Activated CD4-positive, alpha-beta memory T cell treated with anti-CD3 and anti-CD28 coated beads, Interleukin-2, amount 10 ng/mL, durations not matched to agents 7 days and 5 days (primary cell): Measurements from ENCODE around the gene TBCD. TPM values are rescaled to one million over a fixed set of nuclear protein-coding genes. Genes with fewer than 3 reads are reported as not detected.
A peak's percentile ranks its signal among the peaks of the same experiment; 100 is the strongest.
"Not testable (repeated sequence)": the region's sequence is repeated elsewhere in the genome, so short reads cannot be mapped to it uniquely, and the experiment has no call there.

ENCODE experiments used
- CTCF ChIA-PET: fragments of 350-600 bp; sonication (Branson Sonifier 250); formaldehyde crosslinking; loops from one replicate; lab custom pipeline; 2021; ENCODE audit warnings: antibody characterized with exemption, inconsistent platforms; lab: Charles Lee
- POLR2A ChIA-PET: fragments of 350-600 bp; sonication (Branson Sonifier 250); formaldehyde crosslinking; loops from one replicate; lab custom pipeline; 2021; ENCODE audit warnings: antibody characterized with exemption; lab: Charles Lee
- DNase-seq: peaks from one replicate; pipeline ENCODE4 v3.0.0-alpha.2; 2020
- H3K27ac Mint-ChIP-seq: one replicate; pipeline ENCODE4 v1.8.0; 2021; ENCODE audit warnings: mild to moderate bottlenecking, mixed read lengths
- H3K27me3 Mint-ChIP-seq: one replicate; pipeline ENCODE4 v1.8.0; 2021; ENCODE audit warnings: mixed read lengths
- H3K36me3 Mint-ChIP-seq: one replicate; pipeline ENCODE4 v1.8.0; 2021; ENCODE audit warnings: low read depth, mixed read lengths
- H3K4me1 Mint-ChIP-seq: one replicate; pipeline ENCODE4 v1.8.0; 2021; ENCODE audit warnings: mixed read lengths
- H3K4me3 Mint-ChIP-seq: one replicate; pipeline ENCODE4 v1.8.0; 2021; ENCODE audit warnings: mild to moderate bottlenecking, mixed read lengths
- H3K9me3 Mint-ChIP-seq: one replicate; pipeline ENCODE4 v1.8.0; 2021; ENCODE audit warnings: mixed read lengths
- total RNA-seq, 2 experiments: library from RNA; stranded (reverse); gene quantifications; one replicate each; pipeline ENCODE4 v1.2.3, GENCODE V29; 2021

The TBCD gene
- total RNA-seq, 2 experiments from 2014 or later, result 133 to 135 TPM

DNA sequence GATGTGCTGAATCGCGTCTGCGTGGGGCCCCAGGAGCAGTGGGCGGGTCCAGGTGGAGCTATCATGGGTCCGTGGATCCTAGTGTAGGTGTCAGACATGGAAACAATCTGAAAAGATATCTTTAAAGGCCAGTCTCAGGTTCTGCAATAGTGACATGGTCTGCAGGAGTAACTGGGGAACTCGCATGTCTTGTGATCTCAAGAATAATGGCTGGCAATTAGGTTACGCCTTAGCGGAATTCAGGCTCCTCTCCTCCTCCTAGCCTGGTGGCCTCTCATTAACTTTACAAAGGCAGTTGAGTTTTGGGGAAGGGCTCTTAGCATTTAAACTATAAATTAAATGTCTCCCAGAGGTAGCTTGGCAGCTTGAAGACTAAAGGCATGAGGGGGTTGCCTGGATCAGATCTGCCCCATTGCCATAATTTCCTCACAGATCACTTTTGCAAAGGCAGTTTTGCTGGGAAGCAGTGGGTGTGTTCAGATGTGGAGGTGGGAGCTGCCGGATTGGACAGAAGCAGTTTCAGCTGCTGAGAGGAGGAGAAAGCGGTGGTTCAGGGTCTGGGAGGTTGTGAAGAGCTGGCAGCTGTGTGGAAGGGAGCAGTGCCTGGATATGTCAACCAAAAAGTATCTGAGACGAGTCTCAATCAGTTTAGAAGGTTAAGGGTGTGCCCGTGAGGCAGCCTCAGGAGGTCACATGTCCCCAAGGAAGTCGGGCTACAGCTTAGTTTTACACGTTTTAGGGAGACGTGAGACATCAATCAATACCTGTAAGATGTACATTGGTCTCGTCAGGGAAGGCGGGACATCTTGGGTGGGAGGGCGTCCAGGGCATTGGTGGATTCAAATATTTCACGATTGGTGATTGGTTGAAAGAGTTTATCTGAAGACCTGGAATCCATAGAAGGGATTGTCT is 2.7 kb downstream of the TBCD start:
- Mint-ChIP-seq H3K4me3 (peak overlapping the region; percentile 39), H3K36me3 (peaks cover 11% of the 10 kb centered on the region), H3K9me3 (no peaks in the 10 kb centered on the region), H3K27me3 (peaks cover 2% of the 10 kb centered on the region), H3K4me1 (peaks cover 29% of the 10 kb centered on the region), H3K27ac (peak overlapping the region; percentile 23)
- POLR2A ChIA-PET, result interaction anchor here (1.8 kb wide), 1 partner anchor 38 kb away, joined by 9 read pairs; the partner anchor contains the start of gene FN3KRP
- peak; percentile 29 for DNase-seq
- CTCF ChIA-PET, result no interaction called here

DNA sequence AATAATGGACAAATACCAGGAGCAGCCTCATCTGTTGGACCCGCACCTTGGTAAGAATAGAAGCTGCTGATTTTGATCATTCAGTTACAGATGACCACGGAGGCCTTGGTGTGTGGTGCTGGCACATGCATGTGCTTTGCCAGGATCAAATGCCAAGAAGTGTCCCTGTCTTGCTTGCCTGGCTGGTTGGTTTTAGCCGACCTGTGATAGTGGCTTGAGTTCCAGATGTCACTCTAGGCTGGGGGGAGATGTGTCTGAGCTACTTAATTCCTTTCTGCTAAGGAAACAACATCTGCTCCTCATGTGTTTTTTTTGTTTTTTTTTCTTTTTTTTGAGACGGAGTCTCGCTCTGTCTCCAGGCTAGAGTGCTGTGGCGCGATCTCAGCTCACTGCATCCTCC is 4.3 kb downstream of the TBCD start:
- Mint-ChIP-seq H3K4me3 (no peak overlapping the region), H3K4me1 (peaks cover 29% of the 10 kb centered on the region), H3K36me3 (peaks cover 15% of the 10 kb centered on the region), H3K27ac (no peak overlapping the region), H3K9me3 (no peaks in the 10 kb centered on the region), H3K27me3 (no peaks in the 10 kb centered on the region)
- CTCF ChIA-PET, result no interaction called here
- POLR2A ChIA-PET, result interaction anchor here (1.8 kb wide), 1 partner anchor 40 kb away, joined by 9 read pairs; the partner anchor contains the start of gene FN3KRP
- DNase-seq, result no peak

DNA sequence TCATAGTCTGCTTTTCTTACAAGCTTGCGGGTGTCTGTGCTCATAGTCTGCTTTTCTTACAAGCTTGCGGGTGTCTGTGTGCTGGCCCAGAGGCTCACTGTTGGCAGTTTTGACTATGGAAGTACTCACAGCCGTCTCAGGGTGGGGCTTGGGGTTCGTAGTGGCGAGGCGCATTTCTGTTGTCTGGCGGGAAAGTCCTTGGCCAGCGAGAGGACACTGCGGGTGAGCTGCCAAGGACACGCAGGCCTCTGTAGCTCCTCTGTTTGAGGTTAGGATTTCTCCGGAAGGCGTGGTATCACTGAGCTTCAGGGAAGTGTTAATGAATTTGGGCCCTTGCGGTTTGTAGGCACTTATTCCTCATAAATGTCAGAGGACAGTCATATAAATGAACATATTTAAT is 13.5 kb downstream of the TBCD start:
- H3K27me3 Mint-ChIP-seq, result no peaks in the 10 kb centered on the region
- no peak for DNase-seq
- peaks cover 8% of the 10 kb centered on the region for H3K4me1 Mint-ChIP-seq
- H3K27ac Mint-ChIP-seq, result no peak overlapping the region
- ChIA-PET POLR2A (no interaction called here), CTCF (interaction anchor here (0.6 to 1.4 kb wide), 2 partner anchors 9 to 84 kb away, joined by 3 to 4 read pairs; no protein-coding TSS in a partner anchor)
- no peaks in the 10 kb centered on the region for H3K9me3 Mint-ChIP-seq
- H3K36me3 Mint-ChIP-seq, result peaks cover 43% of the 10 kb centered on the region
- H3K4me3 Mint-ChIP-seq, result no peak overlapping the region

DNA sequence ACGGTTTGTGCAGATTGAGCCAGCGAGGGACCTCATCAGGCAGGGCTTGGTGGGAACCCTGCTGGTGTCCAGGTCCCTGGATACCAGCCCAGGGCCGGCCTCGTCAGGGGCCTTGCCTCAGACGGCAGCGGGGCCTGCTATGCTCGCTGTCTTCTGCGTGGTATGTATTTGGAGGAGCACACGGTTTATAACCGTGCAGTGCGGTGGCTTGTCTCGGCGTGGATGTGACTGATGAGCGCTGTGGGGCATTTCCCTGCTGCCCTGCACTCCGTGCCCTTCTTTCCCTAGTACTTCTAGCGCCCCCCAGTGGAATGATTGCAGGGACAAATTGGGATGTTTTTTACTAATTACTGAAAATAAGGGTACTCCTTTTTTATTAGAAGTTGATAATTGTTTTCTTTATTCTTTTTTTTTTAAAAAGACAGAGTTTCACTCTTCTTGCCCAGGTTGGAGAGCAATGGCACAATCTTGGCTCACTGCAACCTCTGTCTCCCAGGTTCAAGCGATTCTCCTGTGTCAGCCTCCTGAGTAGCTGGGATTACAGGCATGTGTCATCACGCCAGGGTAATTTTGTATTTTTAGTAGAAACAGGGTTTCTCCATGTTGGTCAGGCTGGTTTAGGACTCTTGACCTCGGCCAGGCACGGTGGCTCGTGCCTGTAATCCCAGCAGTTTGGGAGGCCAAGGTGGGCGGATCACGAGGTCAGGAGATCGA is 15.3 kb downstream of the TBCD start:
- Mint-ChIP-seq H3K27me3 (no peaks in the 10 kb centered on the region), H3K4me1 (peaks cover 9% of the 10 kb centered on the region), H3K9me3 (no peaks in the 10 kb centered on the region), H3K4me3 (no peak overlapping the region), H3K27ac (no peak overlapping the region), H3K36me3 (peaks cover 43% of the 10 kb centered on the region)
- DNase-seq, result peak; percentile 39
- ChIA-PET CTCF (interaction anchor here (0.9 kb wide), 1 partner anchor 203 kb away, joined by 3 read pairs; no protein-coding TSS in a partner anchor), POLR2A (no interaction called here)

- Mint-ChIP-seq H3K4me1 (peaks cover 10% of the 10 kb centered on the region), H3K27me3 (no peaks in the 10 kb centered on the region), H3K4me3 (no peak overlapping the region), H3K27ac (no peak overlapping the region), H3K36me3 (peaks cover 42% of the 10 kb centered on the region), H3K9me3 (no peaks in the 10 kb centered on the region)
- DNase-seq, result no peak
- ChIA-PET POLR2A (no interaction called here), CTCF (interaction anchor here (1.1 kb wide), 1 partner anchor 146 kb away, joined by 3 read pairs; no protein-coding TSS in a partner anchor)
Measured at GRCh38 chr17:82769041-82769440, 17.2 kb downstream of the TBCD start.

DNA sequence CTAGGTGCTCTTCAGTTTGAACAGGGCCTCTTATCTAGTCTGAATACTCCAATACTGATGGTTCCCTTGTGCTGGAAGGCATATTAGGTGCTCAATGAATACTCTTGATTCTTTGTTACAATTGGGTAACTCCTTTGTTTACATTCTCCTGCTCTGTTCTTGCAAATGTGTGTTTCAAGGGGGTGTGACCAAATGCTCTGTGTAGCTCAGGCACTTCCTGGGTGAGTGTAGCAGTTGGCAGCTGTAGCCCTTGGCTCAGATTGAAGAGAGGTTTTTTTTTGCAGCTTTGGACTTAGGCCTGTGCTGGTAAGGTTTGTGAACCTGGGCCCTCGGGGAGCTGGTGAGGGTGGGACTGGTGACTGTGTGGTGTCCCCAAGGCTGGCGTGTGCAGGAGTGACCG is 20.2 kb downstream of the TBCD start:
- Mint-ChIP-seq H3K36me3 (peaks cover 30% of the 10 kb centered on the region), H3K27ac (no peak overlapping the region), H3K9me3 (no peaks in the 10 kb centered on the region), H3K27me3 (no peaks in the 10 kb centered on the region), H3K4me1 (peaks cover 14% of the 10 kb centered on the region), H3K4me3 (no peak overlapping the region)
- POLR2A ChIA-PET, result no interaction called here
- DNase-seq, result no peak
- CTCF ChIA-PET, result interaction anchor here (0.6 kb wide), 1 partner anchor 32 kb away, joined by 5 read pairs; no protein-coding TSS in a partner anchor

- H3K27ac Mint-ChIP-seq, DNase-seq, H3K9me3 Mint-ChIP-seq, POLR2A ChIA-PET, H3K27me3 Mint-ChIP-seq, H3K4me3 Mint-ChIP-seq: not testable (repeated sequence)
- peaks cover 18% of the 10 kb centered on the region for H3K36me3 Mint-ChIP-seq
- CTCF ChIA-PET, result interaction anchor here (0.9 kb wide), 1 partner anchor 9 kb away, joined by 4 read pairs; no protein-coding TSS in a partner anchor
- peaks cover 13% of the 10 kb centered on the region for H3K4me1 Mint-ChIP-seq
Measured at GRCh38 chr17:82774456-82774855, 22.6 kb downstream of the TBCD start.

GRCh38 chr17:82775001-82775823 is 23.3 kb downstream of the TBCD start:
- ChIA-PET POLR2A (interaction anchor here (0.6 kb wide), 1 partner anchor 304 kb away, joined by 3 read pairs; no protein-coding TSS in a partner anchor), CTCF (interaction anchor here (0.6 to 1.1 kb wide), 3 partner anchors 10 to 295 kb away, joined by 3 to 4 read pairs (median 4); no protein-coding TSS in a partner anchor)
- no peaks in the 10 kb centered on the region for H3K9me3 Mint-ChIP-seq
- H3K27ac Mint-ChIP-seq, result no peak overlapping the region
- H3K36me3 Mint-ChIP-seq, result peaks cover 16% of the 10 kb centered on the region
- H3K27me3 Mint-ChIP-seq, result no peaks in the 10 kb centered on the region
- H3K4me1 Mint-ChIP-seq, result peaks cover 13% of the 10 kb centered on the region
- H3K4me3 Mint-ChIP-seq, result no peak overlapping the region
- DNase-seq, result peak; percentile 46

- ChIA-PET POLR2A (interaction anchor here (0.6 kb wide), 1 partner anchor 147 kb away, joined by 3 read pairs; no protein-coding TSS in a partner anchor), CTCF (no interaction called here)
- Mint-ChIP-seq H3K27me3 (no peaks in the 10 kb centered on the region), H3K4me3 (no peak overlapping the region), H3K9me3 (no peaks in the 10 kb centered on the region), H3K4me1 (peaks cover 13% of the 10 kb centered on the region), H3K27ac (peak overlapping the region; percentile 44), H3K36me3 (peaks cover 16% of the 10 kb centered on the region)
- DNase-seq, result no peak
Measured at GRCh38 chr17:82776454-82776853, 24.6 kb downstream of the TBCD start.

DNA sequence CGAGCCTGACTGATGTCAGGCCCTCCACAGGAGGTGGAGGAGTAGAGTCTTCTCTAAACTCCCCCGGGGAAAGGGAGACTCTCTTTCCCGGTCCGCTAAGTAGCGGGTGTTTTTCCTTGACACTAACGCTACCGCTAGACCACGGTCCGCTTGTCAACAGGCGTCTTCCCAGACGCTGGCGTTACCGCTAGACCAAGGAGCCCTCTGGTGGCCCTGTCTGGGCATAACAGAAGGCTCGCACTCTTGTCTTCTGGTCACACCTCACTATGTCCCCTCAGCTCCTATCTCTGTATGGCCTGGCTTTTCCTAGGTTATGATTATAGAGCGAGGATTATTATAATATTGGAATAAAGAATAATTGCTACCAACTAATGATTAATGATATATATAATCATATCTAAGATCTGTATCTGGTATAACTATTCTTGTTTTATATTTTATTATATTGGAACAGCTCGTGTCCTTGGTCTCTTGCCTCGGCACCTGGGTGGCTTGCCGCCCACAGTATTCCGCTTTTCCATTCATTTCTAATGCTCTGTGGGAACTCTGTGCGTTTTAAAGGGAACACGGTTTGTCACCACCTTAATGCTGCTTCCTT is 26.0 kb downstream of the TBCD start:
- H3K36me3 Mint-ChIP-seq, result peaks cover 13% of the 10 kb centered on the region
- H3K27ac Mint-ChIP-seq, POLR2A ChIA-PET, H3K4me3 Mint-ChIP-seq, H3K9me3 Mint-ChIP-seq, DNase-seq, H3K27me3 Mint-ChIP-seq: not testable (repeated sequence)
- CTCF ChIA-PET, result interaction anchor here (1.1 kb wide), 1 partner anchor 121 kb away, joined by 3 read pairs; no protein-coding TSS in a partner anchor
- peaks cover 18% of the 10 kb centered on the region for H3K4me1 Mint-ChIP-seq

- ChIA-PET POLR2A (no interaction called here), CTCF (interaction anchor here (0.6 to 1.6 kb wide), 3 partner anchors 86 to 299 kb away, joined by 3 to 4 read pairs (median 4); no protein-coding TSS in a partner anchor)
- H3K27ac Mint-ChIP-seq, result no peak overlapping the region
- peaks cover 21% of the 10 kb centered on the region for H3K36me3 Mint-ChIP-seq
- no peaks in the 10 kb centered on the region for H3K9me3 Mint-ChIP-seq
- H3K27me3 Mint-ChIP-seq, result no peaks in the 10 kb centered on the region
- peaks cover 21% of the 10 kb centered on the region for H3K4me1 Mint-ChIP-seq
- DNase-seq, result no peak
- H3K4me3 Mint-ChIP-seq, result no peak overlapping the region
Measured at GRCh38 chr17:82779541-82779940, 27.7 kb downstream of the TBCD start.
